HG02759 (cell line): ENCODE data around the gene TRIM24.
"Not testable (repeated sequence)": the region's sequence is repeated elsewhere in the genome, so short reads cannot be mapped to it uniquely, and the experiment has no call there.

Experiments
- ATAC-seq: cut with Tn5 transposase; IDR thresholded peaks from one replicate; pipeline ENCODE4 v1.9.1; 2021; ENCODE audit warnings: mild to moderate bottlenecking, moderate library complexity; ENCODE audit not compliant: unreplicated experiment

The TRIM24 gene

DNA sequence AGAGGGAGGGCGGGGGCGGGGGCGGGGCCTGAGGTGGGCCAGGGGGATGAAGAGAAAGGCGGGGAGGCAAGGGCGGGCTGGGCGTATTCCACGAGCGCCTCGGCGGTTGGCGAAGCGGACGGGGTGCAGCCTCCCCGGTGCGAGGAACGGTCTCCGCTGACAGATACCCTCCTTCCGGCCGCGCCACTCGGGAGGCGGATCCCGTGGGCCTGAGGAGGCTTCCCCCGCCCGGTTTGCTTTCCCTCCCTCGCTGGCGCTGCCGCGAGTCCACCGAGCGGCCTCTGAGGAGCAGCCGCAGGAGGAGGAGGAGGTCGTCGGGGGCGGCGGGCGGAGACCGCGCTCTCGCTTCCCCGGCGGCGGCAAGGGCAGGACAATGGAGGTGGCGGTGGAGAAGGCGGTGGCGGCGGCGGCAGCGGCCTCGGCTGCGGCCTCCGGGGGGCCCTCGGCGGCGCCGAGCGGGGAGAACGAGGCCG lies at the start of gene TRIM24:
Gene TRIM24 (plus strand): TSS at position 84 of the 473 bp plus-strand sequence. CDS start 290 bp downstream, at position 374.
- ATAC-seq = peak; percentile 73

DNA sequence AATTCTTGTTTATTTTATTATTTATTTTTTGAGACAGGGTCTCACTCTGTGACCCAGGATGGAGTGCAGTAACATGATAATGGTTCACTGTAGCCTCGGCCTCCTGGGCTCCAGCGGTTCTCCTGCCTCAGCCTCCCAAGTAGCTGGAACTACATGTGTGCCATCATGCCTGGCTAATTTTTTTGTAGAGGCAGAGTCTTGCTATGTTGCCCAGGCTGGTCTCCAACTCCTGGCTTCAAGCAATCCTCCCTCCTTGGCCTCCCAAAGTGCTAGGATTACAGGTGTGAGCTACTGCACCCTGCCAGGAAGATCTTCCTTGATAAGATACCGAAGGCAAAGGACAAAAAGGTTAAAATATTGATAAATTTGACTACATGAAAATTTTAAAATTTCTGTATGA lies 48.0 kb upstream of the TRIM24 start:
- ATAC-seq = not testable (repeated sequence)

DNA sequence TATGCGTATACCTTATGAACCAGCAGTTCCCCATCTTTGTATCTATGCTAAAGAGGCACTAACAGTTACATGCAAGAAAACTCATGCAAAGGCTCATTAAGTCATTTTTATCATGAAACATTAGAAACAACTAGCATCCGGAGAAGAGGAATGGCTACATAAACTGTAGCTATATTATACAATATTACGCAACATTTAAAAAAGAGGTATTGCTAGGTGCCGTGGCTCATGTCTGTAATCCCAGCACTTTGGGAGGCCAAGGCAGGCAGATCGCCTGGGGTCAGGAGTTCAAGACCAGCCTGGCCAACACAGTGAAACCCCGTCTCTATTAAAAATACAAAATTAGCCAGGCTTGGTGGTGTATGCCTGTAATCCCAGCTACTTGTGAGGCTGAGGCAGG lies 47.1 kb upstream of the TRIM24 start:
- not testable (repeated sequence) for ATAC-seq

DNA sequence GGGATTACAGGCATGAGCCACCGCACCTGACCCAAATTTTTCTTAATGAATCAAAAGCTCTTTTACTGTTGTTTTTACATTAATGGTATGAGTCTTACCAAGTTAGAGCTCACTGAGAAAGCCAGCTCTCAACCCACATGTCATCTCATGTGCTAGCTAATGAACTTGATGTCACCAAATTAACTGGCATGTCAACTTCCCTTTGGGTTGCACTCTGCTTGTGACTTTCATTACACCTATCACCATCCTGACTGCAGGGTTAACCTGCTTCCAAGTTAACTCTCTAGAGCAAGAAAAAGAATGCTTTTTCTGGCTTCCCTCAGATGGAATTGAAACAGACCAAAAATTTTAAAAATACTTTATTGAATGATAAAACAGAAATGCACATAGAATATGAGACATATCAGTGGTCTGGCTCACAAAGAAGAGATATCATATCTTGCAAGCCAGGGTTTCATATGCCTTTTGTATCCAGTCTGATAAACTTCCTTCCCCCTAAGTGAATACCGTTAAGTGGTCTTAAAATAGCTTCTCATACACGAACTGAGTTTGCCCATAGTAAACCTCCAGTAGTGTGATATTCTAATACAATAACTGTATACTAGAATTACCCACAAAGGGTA lies 42.9 kb upstream of the TRIM24 start:
- ATAC-seq = no peak

DNA sequence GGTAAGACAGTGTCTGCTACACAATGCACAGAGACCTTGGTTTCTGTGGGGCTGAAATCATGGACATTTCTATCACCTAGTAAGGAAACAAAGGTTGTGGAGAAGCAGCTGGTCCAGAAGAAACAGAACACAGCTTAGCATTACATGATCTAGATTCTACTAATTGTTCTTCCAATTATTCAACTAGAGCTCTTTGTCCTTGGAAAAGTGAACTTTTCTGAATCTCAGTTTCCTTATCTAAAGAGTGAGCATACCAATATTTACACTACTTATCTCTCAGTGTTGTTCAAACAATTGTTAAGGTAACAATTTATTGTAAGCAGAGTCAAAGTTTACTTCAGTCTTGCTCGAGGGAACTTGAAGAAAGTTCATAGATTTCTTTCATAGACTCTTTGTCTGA lies 42.3 kb upstream of the TRIM24 start:
- no peak for ATAC-seq

DNA sequence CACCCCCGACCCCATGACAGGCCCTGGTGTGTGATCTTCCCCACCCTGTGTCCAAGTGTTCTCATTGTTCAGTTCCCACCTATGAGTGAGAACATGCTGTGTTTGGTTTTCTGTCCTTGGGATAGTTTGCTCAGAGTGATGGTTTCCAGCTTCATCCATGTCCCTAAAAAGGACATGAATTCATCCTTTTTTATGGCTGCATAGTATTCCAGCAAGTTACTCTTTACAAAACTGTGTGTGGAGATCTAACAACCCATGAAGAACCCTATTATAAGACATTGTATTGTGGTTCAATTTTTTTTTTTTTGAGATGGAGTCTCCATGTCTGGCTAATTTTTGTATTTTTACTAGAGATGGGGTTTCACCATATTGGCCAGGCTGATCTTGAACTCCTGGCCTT lies 41.7 kb upstream of the TRIM24 start:
- not testable (repeated sequence) for ATAC-seq

DNA sequence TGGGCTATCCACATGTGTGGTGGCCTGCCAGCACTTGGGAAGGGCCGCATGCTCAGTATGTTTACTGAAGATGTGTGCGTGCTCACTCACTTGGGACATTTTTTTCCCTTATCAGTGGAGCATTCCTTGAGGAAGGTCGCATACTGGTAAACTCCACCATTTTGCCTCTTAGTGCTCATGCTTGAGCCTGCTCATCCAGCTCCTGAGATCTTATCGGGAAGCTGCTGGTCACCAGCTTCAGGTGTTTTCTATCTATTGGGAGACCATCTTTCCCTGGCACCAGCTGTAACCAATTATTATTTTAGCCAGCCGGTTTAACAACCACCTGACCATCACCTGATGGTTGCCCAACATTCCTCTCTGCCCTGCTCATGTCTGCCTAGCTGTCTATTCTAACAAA lies 35.0 kb upstream of the TRIM24 start:
- no peak for ATAC-seq

DNA sequence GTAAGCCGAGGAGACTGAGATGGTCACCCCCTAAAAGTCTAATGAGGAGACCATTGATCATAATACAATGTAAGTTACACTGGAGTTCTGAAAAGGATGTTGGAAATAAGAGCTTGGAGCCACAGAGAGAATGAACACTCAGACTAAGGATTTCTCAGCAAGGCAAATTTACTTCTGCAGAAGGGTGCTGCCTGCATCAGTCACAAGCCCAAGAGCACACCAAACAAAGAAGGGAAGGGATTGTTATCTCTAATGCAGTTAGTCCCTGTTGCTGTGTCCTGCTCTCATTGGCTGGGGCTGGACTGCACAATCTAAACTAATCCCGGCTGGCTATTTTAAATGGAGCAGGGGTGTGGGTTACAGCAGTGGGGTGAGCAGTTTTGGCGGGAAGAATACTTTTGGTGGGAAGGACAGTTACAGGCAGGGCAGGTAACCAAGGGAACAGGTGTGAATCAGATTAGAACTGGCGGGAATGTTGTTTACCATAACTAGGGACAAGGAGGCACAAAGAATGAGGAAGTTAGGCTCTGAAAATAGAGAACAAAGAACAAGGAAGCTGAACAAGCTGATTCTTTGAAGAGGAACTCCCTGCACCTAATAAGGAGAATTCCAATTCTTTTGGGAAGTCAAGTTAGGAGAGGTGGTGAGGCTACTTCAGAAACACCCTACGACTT lies 30.3 kb upstream of the TRIM24 start:
- ATAC-seq = no peak

DNA sequence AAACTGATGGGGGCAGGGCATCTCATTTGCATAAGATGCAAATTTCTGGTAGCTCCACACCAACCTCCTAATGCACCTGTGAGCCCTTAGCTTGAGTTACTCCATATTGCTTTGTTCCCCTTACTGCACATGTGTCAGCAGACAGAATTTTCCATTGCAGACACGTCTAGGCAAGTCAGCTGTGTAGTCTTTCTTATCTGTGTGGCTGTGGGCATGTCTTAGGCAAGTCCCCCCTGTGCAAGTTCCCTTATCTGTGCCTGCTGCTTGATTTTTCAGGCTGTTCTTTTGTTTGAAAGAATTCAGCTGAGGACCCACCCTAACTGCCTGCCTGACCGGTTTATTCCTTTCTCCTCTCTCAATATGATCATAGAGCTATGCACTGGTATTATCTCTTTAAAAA lies 28.5 kb upstream of the TRIM24 start:
- no peak for ATAC-seq

DNA sequence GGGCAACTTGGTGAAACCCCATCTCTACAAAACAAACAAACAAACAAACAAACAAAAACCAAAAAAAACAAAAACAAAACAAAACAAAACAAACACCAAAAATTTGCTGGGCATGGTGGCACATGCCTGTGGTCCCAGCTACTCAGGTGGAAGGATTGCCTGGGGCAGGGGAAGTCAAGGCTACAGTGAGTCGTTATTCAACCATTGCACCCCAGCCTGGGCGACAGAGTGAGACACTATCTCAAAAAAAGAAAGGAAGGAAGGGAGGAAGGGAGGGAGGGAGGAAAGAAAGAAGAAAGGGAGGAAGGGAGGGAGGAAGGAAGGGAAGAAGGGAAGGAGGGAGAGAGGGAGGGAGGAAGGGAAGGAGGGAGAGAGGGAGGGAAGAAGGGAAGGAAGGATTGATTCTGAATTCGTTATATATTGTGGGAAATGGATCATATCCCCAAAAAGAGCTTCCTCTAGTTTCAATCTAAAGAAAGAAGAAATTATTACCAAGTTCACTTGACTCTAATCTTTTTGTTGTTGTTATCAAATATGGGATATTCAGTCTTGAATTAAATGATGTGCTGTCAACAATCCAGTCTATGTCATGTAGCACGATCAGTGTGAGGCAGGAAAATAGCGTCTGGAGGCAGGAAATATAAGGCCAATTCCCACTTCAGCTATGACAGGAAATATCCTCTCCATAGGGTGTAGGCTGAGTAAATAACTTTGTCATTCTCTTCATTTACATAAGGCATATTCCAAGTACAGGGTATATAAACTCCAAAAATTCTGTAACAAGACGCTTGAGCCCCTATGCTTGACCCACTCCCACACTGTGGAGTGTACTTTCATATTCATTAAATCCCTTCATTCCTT lies 26.2 kb upstream of the TRIM24 start:
- ATAC-seq = no peak

DNA sequence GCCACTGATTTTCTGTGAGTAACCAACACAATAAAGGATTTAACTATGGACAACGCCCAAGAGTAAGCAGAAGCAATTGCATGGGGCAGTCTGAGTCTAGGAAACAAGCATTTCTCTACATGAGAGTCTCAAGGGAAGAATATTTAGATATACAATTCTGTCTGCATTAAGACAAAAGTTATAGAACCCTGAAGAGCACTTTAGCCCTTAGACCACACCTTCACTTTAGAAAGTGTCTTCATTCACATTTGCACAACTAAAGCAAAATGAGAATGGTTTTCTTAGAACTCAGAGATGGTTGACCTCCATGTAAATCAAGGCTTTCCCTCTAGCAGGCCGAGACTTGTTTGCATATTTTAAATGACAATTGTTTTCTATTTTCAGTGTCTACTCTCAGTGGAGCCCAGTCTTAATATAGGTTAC lies 25.5 kb upstream of the TRIM24 start:
- ATAC-seq = no peak

DNA sequence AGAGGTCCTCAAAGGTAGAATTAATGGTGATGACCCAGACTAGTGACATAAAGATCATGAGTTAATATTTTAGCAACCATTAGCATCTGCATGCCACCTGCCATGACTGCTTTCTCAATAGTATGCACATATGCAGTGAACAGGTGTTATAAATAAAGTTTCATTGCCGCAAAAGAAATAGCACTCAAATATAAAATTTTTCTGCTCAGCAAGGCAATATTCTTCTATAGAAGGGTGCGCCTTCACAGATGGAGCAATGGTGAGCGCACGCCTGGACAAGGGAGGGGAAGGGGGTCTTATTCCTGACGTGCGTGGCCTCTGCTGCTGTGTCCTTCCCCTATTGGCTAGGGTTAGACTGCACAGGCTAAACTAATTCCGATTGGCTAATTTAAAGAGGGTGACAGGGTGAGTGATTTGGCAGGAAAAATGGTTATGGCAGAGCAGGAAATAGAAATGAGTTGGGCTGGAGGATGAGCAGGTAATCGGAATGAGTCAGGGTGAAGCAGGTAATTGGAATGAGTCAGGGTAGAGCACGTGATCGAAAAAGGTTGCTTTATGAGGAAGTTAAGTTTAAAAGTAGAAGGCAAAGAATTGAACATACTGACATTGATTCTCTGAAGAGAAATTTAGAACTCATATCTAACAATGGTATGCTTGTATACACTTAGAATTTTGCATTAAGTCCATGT lies 24.7 kb upstream of the TRIM24 start:
- no peak for ATAC-seq

DNA sequence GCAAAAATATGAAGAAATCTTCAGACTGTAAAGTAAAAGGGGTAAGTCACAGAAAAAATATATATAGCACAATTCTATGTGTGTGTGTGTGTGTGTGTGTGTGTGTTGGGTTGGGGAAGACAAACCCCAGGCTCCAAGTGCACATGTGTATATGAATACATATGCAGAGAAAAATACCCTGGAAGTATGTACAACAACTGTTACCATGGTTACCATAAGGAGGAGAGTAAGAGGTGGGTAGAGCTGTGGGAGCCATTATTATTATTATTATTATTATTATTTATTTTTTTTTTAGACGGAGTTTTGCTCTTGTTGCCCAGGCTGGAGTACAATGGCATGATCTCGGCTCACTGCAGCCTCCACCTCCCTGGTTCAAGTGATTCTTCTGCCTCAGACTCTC lies 23.7 kb upstream of the TRIM24 start:
- ATAC-seq = no peak

DNA sequence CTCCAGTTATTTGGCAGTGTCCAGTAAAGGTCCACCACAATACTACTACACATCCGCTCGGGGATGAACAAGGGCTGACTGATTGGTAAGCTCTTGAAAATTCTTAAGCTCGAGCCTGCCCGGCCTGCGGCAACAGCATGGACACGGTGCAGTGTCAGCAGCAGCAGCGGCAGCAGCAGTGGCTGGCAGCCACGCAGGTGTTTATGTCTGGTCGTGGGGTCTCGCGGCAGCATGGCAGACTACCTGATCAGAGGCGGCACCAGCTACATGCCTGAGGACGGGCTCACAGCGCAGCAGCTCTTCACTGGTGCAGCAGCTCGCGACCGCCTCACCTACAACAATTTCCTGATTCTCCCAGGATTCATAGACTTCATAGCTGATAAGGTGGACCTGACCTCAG lies 19.6 kb upstream of the TRIM24 start:
- ATAC-seq = no peak

DNA sequence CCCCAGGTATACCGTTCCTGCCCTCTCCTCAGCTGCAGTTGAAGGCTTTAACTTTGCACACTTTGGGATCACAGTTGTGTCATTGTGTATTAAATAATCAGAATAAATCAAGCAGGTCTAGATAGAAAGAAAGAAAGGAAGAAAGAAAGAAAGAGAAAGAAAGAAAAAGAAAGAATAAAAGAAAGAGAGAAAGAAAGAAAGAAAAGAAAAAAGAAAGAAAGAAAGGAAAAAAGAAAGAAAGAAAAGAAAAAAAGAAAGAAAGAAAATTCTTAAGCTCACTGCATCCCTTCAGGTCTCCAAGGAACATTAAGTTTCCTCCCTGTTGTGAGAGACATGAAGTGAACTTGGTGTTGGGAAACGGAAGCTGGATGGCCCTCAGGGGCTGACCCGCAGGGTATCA lies 17.2 kb upstream of the TRIM24 start:
- no peak for ATAC-seq

DNA sequence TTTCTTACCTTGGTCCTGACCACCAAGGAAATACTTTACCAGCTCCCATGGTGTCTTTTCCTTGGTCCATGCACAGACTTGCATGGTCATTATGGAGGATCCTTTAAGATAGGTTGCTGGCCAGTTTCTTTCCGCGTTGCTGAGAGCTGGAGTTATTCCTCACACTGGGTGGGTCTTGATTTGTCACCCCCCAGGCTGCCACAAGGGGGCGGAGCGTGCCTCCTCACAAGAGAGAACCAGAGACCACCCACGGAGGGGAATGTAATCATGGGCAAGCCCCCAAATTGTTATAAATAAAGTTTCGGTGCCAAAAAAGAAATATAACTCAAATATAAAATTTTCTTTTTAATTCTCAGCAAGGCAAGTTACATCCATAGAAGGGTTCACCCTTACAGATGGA lies 10.5 kb upstream of the TRIM24 start:
- no peak for ATAC-seq

DNA sequence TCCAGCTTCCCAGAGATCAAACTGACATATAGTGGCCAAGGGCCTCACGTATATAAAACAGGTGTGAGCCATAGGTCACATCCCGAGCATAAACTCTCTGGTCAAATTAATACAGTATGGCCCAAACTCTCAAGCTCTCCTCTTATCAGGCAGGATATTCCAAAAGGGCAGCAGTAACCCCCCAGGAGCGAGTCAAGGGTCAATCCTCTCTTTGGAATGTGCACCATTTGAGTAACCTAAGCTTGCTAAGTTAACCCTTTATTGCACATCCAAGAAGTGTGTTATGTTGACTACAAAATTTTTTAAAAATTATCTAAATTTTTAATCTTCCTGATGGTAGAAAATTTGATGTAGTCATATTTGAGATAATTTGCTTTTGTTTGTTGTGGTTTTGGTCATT lies 4.5 kb upstream of the TRIM24 start:
- no peak for ATAC-seq

DNA sequence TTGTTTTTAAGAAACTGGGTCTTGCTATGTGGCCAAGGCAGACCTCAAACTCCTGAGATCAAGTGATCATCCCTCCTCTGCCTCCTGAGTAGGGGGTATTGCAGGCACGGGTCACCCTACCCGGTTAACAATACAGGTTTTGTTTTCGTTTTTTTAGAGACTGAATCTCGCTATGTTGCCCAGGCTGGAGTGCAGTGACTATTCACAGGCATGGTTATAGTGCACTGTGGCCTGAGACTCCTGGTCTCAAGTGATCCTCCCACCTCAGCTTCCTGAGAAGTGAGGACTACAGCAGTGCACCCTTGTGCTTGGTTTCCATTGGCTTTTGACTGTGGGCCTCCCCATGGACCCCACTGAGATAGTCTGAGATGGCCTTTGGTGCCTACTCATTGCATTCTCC lies 3.8 kb upstream of the TRIM24 start:
- no peak for ATAC-seq

DNA sequence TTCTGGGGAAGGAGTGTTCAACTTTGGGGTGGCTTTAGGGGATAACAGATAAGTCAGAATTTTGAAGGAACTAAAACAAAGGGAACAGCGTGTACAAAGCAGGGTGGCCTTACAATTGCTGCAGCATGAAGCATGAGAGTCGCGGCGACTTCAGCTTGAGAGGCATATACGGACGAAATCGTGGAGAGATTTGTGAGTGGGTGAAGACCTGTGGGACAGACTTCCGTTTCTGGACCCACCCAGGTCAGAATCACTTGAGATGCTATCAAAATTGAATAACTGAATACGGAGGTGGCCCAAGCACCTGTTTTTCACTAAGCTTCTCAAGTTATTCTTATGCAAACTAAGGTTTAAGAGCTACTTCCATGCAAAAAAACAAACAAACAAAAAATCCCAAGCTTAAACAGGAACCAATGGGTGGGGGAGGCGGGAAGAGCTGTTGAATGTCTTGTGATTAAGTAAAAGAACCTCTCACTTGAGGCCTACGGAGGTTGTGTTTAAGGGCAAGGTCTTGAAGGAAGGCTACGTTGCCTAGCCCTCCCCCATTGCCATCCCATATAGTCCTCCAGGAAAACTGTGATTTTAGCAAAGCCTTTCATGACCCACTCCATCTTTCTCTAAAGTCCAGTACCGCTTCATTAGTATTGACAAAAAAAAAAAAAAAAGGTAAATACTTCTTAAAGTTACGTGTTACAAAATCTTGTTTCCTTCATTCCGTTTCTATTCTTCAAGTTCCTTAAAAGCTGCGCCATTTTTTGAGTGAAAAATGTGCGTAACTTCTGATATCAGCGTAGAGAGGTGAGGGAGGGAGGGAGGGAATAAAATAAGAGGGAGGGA lies 1.3 kb upstream of the TRIM24 start:
- no peak for ATAC-seq
